Measurements from ENCODE around the gene RALGAPA2.

RALGAPA2 gene

DNA sequence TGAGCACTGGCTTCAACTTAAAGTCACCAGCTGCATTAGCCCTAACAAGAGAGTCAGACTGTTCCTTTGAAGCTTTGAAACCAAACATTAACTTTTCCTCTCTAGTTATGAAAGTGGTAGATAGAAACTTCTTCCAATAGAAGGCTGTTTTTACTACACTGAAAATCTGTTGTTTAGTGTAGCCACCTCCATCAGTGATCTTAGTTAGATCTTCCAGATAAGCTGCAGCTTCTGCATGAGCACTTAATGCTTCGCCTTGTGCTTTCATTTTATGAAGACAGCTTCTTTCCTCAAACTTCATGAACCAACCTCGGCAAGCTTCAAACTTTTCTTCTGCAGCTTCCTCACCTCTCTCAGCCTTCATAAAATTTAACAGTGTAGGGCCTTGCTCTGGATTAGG, 211.3 kb downstream of the RALGAPA2 start:
- no peak overlapping the region for H3K4me3 ChIP-seq (ENCODE audit: control insufficient read depth, low read depth, low read length)
- DNase-seq (ENCODE audit: low read depth): no peak
- TF ChIP-seq, protein P1, sequence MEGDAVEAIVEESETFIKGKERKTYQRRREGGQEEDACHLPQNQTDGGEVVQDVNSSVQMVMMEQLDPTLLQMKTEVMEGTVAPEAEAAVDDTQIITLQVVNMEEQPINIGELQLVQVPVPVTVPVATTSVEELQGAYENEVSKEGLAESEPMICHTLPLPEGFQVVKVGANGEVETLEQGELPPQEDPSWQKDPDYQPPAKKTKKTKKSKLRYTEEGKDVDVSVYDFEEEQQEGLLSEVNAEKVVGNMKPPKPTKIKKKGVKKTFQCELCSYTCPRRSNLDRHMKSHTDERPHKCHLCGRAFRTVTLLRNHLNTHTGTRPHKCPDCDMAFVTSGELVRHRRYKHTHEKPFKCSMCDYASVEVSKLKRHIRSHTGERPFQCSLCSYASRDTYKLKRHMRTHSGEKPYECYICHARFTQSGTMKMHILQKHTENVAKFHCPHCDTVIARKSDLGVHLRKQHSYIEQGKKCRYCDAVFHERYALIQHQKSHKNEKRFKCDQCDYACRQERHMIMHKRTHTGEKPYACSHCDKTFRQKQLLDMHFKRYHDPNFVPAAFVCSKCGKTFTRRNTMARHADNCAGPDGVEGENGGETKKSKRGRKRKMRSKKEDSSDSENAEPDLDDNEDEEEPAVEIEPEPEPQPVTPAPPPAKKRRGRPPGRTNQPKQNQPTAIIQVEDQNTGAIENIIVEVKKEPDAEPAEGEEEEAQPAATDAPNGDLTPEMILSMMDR (IDR thresholded peaks at IDR 0.05; ENCODE audit: control insufficient read depth, insufficient read depth, low read depth, low read length, missing control alignments): no peak

DNA sequence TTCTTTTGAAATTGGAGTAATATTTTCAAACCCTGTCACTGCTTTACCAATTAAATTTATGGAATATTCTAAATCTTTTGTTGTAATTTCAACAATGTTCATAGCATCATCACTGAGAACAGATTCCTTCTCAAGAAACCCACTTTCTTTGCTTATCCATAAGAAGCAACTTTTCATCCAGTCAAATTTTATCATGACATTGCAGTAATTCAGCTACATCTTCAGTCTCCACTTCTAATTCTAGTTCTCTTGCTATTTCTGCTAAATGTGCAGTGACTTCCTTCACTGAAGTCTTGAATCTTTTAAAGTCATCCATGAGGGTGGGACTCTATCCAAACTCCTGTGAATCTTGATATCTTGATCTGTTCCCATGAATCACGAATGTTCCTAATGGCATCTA, 212.1 kb downstream of the RALGAPA2 start:
- no peak for DNase-seq (ENCODE audit: low read depth)
- TF ChIP-seq, protein P1 (IDR thresholded peaks at IDR 0.05; ENCODE audit: control insufficient read depth, insufficient read depth, low read depth, low read length, missing control alignments): no peak
- H3K4me3 ChIP-seq (ENCODE audit: control insufficient read depth, low read depth, low read length): no peak overlapping the region

DNA sequence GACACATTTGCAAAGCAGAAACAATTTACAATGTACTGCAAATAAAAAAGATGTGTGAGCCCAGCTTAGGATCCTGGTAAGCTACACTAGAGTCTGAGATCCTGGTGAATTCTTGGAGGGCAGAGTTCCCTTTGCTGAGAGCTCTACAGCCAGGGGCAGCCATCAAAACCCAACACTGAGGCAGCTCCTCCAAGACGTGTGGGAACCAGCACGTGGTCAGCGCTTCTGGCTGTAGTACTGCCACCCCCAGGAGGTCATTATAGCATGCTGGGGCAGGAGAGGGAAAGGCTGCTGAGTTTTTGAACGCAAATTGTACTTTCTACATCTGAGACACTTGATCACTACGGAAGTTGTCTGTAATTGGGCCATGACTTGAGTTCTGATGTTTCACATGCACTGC, 213.0 kb downstream of the RALGAPA2 start:
- no peak for DNase-seq (ENCODE audit: low read depth)
- TF ChIP-seq, protein P1 (IDR thresholded peaks at IDR 0.05; ENCODE audit: control insufficient read depth, insufficient read depth, low read depth, low read length, missing control alignments): no peak
- H3K4me3 ChIP-seq (ENCODE audit: control insufficient read depth, low read depth, low read length): no peak overlapping the region

DNA sequence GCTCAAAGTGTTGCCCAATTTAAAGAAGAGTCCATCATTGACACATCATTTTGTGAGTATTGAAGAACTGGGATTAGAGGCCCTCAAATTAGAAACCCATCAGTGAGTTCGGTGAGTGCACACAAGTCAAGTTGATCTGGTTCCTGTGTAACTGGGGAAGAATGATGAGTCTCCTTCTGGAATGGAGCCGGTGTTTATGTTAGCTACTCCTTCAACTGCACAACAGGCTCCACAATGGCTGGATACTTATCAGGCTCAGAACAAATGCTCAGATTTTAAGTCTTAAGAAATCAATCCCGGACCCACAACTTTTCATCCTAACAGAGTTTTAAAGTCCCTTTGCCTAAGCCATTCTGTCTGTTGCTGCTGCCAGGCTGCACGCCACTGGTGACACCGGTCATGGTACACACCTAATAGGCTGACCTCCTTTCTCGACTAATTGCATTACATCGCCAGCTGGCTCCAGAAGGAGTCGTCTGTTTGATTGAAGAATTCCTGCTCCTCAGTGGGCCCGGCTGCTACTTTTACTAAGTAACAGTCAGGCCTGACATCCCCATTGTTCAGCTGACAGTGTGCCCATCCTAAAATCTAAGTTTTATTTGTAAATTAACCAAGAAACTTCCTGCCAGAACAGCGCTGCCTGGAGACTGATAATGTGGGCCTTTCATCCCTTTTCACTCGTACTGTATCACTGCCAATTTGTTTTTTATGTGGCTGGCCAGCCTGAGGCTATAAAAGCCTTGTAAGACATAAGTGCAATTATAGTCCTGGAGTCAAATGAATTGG, 214.2 kb downstream of the RALGAPA2 start:
- DNase-seq (ENCODE audit: low read depth): no peak
- TF ChIP-seq, protein P1 (IDR thresholded peaks at IDR 0.05; ENCODE audit: control insufficient read depth, insufficient read depth, low read depth, low read length, missing control alignments): no peak
- no peak overlapping the region for H3K4me3 ChIP-seq (ENCODE audit: control insufficient read depth, low read depth, low read length)

DNA sequence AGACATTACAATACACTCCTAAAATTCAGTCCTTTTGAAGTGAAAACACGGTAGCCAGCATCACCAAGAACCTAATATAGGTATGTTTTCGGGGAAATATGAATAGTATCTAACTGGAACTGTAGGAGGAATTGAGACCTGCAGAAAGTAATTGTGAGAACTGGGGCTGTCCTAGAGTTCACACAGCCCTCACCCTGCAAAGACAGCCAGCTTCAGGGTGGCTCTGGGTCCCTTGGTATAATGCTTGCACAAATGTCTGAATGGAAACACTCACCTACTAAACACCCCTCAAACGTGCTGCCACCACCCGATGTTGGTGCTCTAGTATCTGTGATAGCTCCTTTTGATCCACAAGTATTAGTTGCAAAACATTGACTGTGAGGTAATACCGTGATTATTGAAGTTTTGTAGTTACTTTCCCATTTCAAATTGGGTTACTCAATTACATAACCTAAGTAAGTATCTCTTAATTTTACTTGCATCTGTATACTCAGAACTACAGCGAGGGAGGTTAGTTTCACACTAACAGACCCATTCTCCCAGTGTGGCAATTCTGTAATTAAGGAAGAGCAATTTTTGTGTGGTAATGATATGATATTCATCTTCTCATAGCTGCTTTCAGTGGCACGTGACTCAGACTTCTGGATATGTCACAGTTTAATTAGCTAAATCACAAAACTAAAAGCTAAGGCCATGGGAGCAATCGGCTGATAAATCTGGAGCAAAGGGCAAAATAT, 215.0 kb downstream of the RALGAPA2 start:
- TF ChIP-seq, protein P1 (IDR thresholded peaks at IDR 0.05; ENCODE audit: control insufficient read depth, insufficient read depth, low read depth, low read length, missing control alignments): no peak
- no peak for DNase-seq (ENCODE audit: low read depth)
- no peak overlapping the region for H3K4me3 ChIP-seq (ENCODE audit: control insufficient read depth, low read depth, low read length)

DNA sequence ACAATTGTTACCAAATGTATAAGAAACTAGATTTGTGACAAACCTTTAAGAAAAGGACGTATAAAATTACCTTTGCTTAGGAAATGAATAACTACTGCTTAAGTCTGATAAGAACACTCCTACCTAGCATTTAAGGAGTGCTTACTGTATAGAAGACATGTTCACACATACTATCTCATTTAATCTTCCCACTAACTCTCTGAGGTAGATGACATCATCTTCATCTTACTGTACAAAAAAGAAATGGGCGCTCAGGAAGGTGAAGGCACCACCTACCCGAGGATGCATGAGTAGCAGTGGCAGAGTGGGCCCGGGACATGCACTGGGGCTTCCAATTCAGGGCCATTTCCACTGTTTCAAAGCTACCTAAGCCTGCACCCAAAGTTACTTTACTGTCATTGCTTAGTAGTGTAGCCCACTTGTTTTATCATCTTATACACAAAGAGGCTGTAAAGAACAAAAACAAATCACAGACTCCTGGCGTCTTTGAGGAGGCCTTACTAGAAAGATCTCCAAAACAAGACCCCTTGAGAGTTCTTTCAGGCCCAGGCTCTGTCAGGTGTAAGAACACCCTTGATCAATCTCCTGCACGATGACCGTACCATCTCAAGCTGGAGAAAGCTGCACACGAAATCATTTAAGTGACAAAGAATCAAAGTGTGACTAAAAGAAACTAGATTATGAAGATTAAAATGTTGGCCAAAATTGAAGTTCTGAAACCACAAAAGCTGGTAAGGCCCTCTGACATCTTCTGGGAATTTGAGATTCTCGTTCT, 216.5 kb downstream of the RALGAPA2 start:
- no peak for DNase-seq (ENCODE audit: low read depth)
- TF ChIP-seq, protein P1 (IDR thresholded peaks at IDR 0.05; ENCODE audit: control insufficient read depth, insufficient read depth, low read depth, low read length, missing control alignments): no peak
- H3K4me3 ChIP-seq (ENCODE audit: control insufficient read depth, low read depth, low read length): no peak overlapping the region

Data from AG09309 (cell line).